Fibroblast of lung (primary cell): ENCODE results near the gene RYR2.

Experiments
- EZH2 ChIP-seq: IDR thresholded peaks from 2 replicates; pipeline ENCODE4 v1.5.1; 2012; ENCODE audit warnings: low read length, control low read depth, mild to moderate bottlenecking; ENCODE audit errors: missing control alignments
- TF ChIP-seq, protein P1 (sequence below), 2 donors: IDR thresholded peaks in 1 of 2; conservative IDR thresholded peaks in 1 of 2; 1 replicate in 1 of 2; 2 replicates in 1 of 2; pipeline ENCODE4 v1.5.1; 2011 to 2012; ENCODE audit warnings: low read length in 2 of 2, control low read depth in 1 of 2, inconsistent platforms in 1 of 2, low read depth in 1 of 2, mild to moderate bottlenecking in 1 of 2

DNA sequence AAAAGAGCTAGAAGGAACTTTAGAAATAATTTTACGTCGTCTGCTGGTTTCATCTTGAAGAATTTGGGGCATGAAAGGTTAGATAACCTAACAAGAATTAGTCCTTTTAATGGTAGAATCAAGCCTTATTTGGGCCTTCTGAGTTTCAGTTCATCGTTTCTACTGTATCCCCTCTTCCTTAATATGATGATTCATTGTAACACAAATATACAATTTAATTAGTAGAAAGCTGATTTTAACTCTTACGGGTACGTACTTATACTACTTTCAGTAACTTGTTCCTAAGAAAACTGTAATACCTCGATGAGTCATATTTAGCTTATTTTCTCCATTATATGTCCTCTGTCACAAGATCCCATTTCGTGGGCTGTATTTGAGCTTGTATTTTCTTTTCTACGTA is 264.7 kb downstream of the RYR2 start:
- TF ChIP-seq, protein P1, sequence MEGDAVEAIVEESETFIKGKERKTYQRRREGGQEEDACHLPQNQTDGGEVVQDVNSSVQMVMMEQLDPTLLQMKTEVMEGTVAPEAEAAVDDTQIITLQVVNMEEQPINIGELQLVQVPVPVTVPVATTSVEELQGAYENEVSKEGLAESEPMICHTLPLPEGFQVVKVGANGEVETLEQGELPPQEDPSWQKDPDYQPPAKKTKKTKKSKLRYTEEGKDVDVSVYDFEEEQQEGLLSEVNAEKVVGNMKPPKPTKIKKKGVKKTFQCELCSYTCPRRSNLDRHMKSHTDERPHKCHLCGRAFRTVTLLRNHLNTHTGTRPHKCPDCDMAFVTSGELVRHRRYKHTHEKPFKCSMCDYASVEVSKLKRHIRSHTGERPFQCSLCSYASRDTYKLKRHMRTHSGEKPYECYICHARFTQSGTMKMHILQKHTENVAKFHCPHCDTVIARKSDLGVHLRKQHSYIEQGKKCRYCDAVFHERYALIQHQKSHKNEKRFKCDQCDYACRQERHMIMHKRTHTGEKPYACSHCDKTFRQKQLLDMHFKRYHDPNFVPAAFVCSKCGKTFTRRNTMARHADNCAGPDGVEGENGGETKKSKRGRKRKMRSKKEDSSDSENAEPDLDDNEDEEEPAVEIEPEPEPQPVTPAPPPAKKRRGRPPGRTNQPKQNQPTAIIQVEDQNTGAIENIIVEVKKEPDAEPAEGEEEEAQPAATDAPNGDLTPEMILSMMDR (conservative IDR thresholded peaks at IDR 0.05 in 1 of 2, IDR thresholded peaks at IDR 0.05 in 1 of 2; ENCODE audit: low read depth in 1 of 2, low read length in 2 of 2): no peak
- TF ChIP-seq EZH2: no peak
